ENCODE data around the gene LRMDA. TPM values are rescaled to one million over a fixed set of nuclear protein-coding genes. Genes with fewer than 3 reads are reported as not detected.

Gene LRMDA
- total RNA-seq, 1 experiment from 2014 or later, result 1.2 TPM

- CTCF ChIA-PET, result no interaction called here
- Histone ChIP-seq H4K20me1 (ENCODE audit: low read length) (no peaks in the 10 kb centered on the region), H3K27ac (ENCODE audit: low read length) (no peak overlapping the region), H3F3A (ENCODE audit: low read length, unreplicated experiment) (no peaks in the 10 kb centered on the region), H3K27me3 (ENCODE audit: low read length) (peaks cover 70% of the 10 kb centered on the region), H2AFZ (ENCODE audit: low read length) (no peak overlapping the region), H3K9me2 (replicated peaks; ENCODE audit: low read length) (no peaks in the 10 kb centered on the region), H3K36me3 (ENCODE audit: low read depth, low read length) (no peaks in the 10 kb centered on the region), H3K4me1 (ENCODE audit: insufficient read depth, low read length) (no peaks in the 10 kb centered on the region), H3K79me2 (ENCODE audit: low read length) (no peaks in the 10 kb centered on the region), H3K4me3 (ENCODE audit: low read length) (no peak overlapping the region), H3K4me2 (ENCODE audit: low read length) (no peak overlapping the region), H3K9me3 (ENCODE audit: low read length) (no peaks in the 10 kb centered on the region), H3K9ac (ENCODE audit: low read length) (no peak overlapping the region)
- DNase-seq (no peak), ATAC-seq (no peak)
- no TSS peak for BruUV-seq (replicated peaks)
- no peak for TF ChIP-seq EZH2 (IDR thresholded peaks at IDR 0.05; ENCODE audit: low read length, unreplicated experiment)
- no peak for TF ChIP-seq EZH2phosphoT487 (IDR thresholded peaks at IDR 0.05; ENCODE audit: borderline replicate concordance, low read length)
- TF ChIP-seq CTCF (conservative IDR thresholded peaks at IDR 0.05; ENCODE audit: low read depth, low read length), result no peak
- POLR2A ChIA-PET (ENCODE audit: unreplicated experiment), result no interaction called here
- intact Hi-C loops (cut with micrococcal nuclease), result no loop called here
Observed at GRCh38 chr10:76408646-76409045, 977.2 kb downstream of the LRMDA start.

- no peaks in the 10 kb centered on the region for H3K9me2 ChIP-seq (replicated peaks; ENCODE audit: low read length)
- no peak overlapping the region for H3K27ac ChIP-seq (ENCODE audit: low read length)
- no peaks in the 10 kb centered on the region for H3K36me3 ChIP-seq (ENCODE audit: low read depth, low read length)
- CTCF ChIA-PET, result no interaction called here
- no peak overlapping the region for H3K9ac ChIP-seq (ENCODE audit: low read length)
- no peak for TF ChIP-seq CTCF (conservative IDR thresholded peaks at IDR 0.05; ENCODE audit: low read depth, low read length)
- no peak for TF ChIP-seq EZH2 (IDR thresholded peaks at IDR 0.05; ENCODE audit: low read length, unreplicated experiment)
- no peak for TF ChIP-seq EZH2phosphoT487 (IDR thresholded peaks at IDR 0.05; ENCODE audit: borderline replicate concordance, low read length)
- peaks cover 53% of the 10 kb centered on the region for H3K27me3 ChIP-seq (ENCODE audit: low read length)
- POLR2A ChIA-PET (ENCODE audit: unreplicated experiment), result interaction anchor here (0.7 kb wide), 1 partner anchor 38 kb away, joined by 3 read pairs; no protein-coding TSS in a partner anchor
- DNase-seq, result no peak
- H3K4me2 ChIP-seq (ENCODE audit: low read length), result no peak overlapping the region
- H3K9me3 ChIP-seq (ENCODE audit: low read length), result no peaks in the 10 kb centered on the region; the same call in 1 of the 2 replicates
- no peaks in the 10 kb centered on the region for H3K4me1 ChIP-seq (ENCODE audit: insufficient read depth, low read length)
- no peak overlapping the region for H3K4me3 ChIP-seq (ENCODE audit: low read length)
- no peaks in the 10 kb centered on the region for H4K20me1 ChIP-seq (ENCODE audit: low read length)
- no TSS peak for BruUV-seq (replicated peaks)
- ATAC-seq, result no peak
- no peaks in the 10 kb centered on the region for H3F3A ChIP-seq (ENCODE audit: low read length, unreplicated experiment)
- no peak overlapping the region for H2AFZ ChIP-seq (ENCODE audit: low read length)
- intact Hi-C loops (cut with micrococcal nuclease), result no loop called here
- no peaks in the 10 kb centered on the region for H3K79me2 ChIP-seq (ENCODE audit: low read length)
Observed at GRCh38 chr10:76411729-76412435, 980.5 kb downstream of the LRMDA start.

GRCh38 chr10:76415554-76415953 is 984.1 kb downstream of the LRMDA start:
- Histone ChIP-seq H3K4me2 (ENCODE audit: low read length) (no peak overlapping the region), H3K79me2 (ENCODE audit: low read length) (no peaks in the 10 kb centered on the region), H3F3A (ENCODE audit: low read length, unreplicated experiment) (no peaks in the 10 kb centered on the region), H3K27me3 (ENCODE audit: low read length) (peaks cover 26% of the 10 kb centered on the region; the same call in 1 of the 2 replicates), H3K36me3 (ENCODE audit: low read depth, low read length) (no peaks in the 10 kb centered on the region), H3K9me3 (ENCODE audit: low read length) (no peaks in the 10 kb centered on the region; the same call in 1 of the 2 replicates), H3K27ac (ENCODE audit: low read length) (no peak overlapping the region), H4K20me1 (ENCODE audit: low read length) (no peaks in the 10 kb centered on the region), H2AFZ (ENCODE audit: low read length) (no peak overlapping the region), H3K4me3 (ENCODE audit: low read length) (no peak overlapping the region), H3K9me2 (replicated peaks; ENCODE audit: low read length) (no peaks in the 10 kb centered on the region), H3K4me1 (ENCODE audit: insufficient read depth, low read length) (no peaks in the 10 kb centered on the region), H3K9ac (ENCODE audit: low read length) (no peak overlapping the region)
- CTCF ChIA-PET, result no interaction called here
- TF ChIP-seq EZH2phosphoT487 (IDR thresholded peaks at IDR 0.05; ENCODE audit: borderline replicate concordance, low read length) (no peak), CTCF (conservative IDR thresholded peaks at IDR 0.05; ENCODE audit: low read depth, low read length) (no peak), EZH2 (IDR thresholded peaks at IDR 0.05; ENCODE audit: low read length, unreplicated experiment) (no peak)
- DNase-seq (no peak), ATAC-seq (no peak)
- intact Hi-C loops (cut with micrococcal nuclease), result no loop called here
- POLR2A ChIA-PET (ENCODE audit: unreplicated experiment), result no interaction called here
- no TSS peak for BruUV-seq (replicated peaks)
